Measurements from ENCODE around the gene ARL15.
A peak's percentile ranks its signal among the peaks of the same experiment; 100 is the strongest.
"Not testable (repeated sequence)": the region's sequence is repeated elsewhere in the genome, so short reads cannot be mapped to it uniquely, and the experiment has no call there.

Gene ARL15

GRCh38 chr5:54310433-54311175 is at the start of gene ARL15:
ARL15 (minus strand) TSS chr5:54310573.
- DNase-seq: peak; percentile 97

DNA sequence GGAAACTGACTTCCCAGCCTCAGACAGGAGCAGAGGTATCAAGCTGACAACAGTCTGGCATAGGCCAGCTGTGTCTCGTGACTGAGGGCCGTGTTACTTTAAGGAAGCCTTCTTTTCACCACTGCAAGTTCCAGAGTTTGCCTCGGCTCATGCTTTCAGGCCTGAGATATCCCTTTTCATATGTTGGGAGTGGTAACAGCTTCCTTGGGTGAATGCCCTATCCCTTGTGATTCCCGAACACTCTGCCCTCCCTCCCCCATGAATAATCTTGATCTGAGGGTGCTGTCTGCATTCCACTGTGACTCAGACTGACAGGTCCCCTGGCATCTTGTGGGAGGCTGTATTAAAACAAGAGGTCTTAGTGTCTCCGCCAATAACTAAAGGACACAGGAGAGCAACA is 49.7 kb upstream of the ARL15 start:
- no peak for DNase-seq

DNA sequence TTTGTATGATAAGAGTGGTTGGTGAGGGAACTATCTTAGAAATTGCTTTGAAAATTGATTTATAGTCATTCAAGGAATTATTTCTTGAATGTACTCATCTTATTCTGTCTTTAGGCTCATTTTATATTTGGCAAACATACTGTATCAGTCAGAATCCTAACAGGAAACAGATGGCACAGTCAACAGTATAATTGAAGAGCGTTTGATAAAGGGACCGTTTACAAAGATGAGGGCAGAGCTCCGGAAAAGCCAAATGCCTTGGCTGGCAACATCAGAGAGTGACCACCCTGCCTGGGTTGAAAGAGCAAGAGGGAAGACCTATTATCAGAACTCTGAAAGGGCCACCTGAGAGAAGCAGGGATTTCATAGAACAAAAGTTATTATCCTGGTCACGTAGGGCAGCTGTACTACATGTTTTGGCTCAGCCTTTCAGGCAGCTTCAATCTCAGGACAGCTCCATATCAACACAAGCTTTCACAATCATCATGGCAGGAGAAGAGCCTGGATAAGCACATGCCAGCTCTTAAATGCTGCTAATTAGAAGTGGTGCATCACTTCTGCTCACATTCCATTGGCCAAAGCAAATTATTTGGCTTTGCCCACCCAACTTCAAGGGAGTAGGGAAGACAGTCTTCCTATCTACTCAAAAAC is 47.2 kb upstream of the ARL15 start:
- no peak for DNase-seq

- not testable (repeated sequence) for DNase-seq
Measured at GRCh38 chr5:54353933-54354564, 43.7 kb upstream of the ARL15 start.

- DNase-seq: not testable (repeated sequence)
Measured at GRCh38 chr5:54352580-54352979, 42.2 kb upstream of the ARL15 start.

DNA sequence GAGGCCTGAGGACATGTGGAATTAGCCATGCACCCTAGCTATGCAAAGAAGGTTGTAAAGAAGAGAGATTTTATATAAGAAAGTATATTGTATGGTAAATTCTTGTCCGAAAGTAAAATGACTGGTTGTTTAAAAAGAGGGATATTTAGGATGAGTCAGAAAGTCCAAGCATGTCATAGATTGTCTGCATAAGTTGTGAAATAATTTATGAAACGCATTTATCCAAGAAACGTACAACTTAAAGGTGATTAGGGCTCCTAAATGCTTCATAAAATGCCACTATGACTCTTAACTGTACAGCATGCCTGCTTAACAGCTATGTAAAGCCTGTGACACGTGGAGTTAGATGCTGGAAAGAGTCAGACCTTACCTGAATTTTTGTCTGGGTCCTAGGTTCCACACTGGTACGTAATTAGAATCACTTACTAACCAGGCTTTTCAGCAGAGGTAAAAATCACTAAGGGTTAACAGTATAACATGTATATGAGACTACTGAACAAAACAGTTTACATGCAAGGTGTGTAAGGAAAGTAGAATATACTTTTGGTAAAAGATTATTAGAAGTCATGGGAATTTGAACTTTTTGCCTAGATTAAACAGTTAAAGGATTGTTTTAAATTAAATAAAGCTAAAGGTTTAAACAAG is 37.0 kb upstream of the ARL15 start:
- no peak for DNase-seq

GRCh38 chr5:54344653-54345052 is 34.3 kb upstream of the ARL15 start:
- no peak for DNase-seq

DNA sequence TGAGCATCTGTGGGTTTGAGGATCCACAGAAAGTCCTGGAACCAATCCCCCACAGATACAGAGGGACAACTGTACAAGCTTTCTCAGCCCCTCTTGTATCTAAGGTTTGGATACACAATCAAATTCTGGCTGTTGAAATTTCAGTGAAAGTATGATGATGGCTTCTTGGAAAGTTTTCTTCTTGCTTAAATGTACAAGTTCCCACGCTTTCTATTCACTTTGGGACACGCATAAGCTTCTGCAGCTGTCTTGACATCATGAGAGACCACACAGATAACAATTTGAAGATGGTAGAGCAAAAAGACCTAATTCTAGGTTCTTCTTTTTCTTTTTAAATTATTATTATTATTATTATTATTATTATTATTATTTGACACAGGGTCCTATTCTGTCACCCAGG is 31.6 kb upstream of the ARL15 start:
- DNase-seq: no peak

- no peak for DNase-seq
Measured at GRCh38 chr5:54337523-54337922, 27.1 kb upstream of the ARL15 start.

GRCh38 chr5:54332720-54333119 is 22.3 kb upstream of the ARL15 start:
- DNase-seq: no peak

- no peak for DNase-seq
Measured at GRCh38 chr5:54329731-54330709, 19.6 kb upstream of the ARL15 start.

DNA sequence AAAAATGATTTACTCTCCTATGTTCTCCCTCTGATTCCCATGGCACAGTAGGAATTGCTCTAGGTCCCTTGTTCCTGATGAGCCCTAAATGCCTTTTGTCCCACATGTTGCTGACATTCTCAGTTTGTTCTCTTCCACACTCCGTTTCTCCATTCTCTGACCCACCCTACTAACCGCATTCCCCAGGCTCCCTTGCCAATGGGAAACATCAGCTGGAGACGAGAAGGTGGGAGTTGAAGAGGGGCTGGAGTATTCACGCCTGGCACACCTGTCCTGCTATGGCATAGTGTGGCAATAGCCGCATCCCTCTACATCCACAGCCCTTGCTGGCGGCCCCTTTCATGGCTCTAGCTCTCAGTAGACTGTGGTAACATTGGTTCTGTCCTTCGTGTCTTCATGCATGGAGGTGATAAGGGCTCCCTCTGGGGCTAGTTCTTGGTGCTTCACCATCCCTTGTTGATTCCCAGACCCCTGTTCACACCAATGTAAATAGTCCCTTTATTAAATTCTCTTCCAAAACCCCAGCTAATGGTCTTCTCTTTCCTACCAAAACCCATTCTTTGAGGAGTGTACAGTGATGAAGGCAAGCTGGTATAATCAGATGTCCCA is 16.4 kb upstream of the ARL15 start:
- no peak for DNase-seq

DNA sequence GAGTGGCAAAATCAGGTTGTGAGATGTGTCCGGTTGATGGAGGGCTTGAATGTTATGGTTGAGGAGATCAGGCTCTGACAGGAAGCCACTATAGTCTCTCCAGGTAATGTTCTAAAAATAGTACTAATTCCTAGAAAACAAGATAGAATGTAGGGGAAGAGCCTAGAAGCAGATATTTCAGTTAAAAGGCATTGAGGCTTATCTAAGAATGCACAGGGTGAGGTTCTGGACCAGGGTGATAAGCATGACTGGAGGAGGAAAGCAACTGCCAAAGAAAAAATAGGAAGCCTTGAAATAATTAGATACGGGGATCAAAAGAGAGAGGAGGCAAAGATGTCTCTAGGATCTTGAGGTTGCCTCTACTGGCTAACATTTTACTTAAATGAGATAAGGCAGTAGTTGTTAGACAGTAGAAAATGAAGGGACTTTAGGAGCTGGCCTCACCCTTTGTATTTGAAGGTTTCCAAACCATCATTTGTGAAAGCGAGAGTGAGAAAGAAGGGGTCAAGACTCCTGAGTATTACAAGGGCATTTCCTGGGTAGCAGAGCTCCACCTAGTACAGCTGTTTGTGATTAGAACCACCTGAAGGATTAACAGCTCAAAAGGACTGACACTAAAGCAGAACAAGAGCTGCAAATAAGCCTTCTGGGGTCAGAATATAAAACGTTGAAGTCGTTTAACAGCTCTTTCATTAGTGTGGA is 15.4 kb upstream of the ARL15 start:
- no peak for DNase-seq

DNA sequence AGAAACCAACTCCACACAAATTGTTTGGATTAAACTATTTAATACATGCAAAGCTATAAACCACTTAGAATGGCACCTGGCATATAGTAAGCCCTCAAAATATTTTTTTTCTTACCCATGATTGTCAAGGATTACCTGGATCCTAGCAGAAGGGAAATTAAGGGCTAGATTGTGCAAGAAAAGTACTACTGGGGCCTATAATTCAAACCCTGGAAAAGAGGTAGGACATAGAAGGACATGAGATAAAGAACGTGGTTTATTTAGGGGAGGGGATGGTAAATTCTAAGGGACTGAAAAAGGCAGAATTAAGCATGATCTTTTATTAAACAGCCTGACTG is 14.9 kb upstream of the ARL15 start:
- DNase-seq: no peak

GRCh38 chr5:54324651-54325271 is 14.4 kb upstream of the ARL15 start:
- no peak for DNase-seq

DNA sequence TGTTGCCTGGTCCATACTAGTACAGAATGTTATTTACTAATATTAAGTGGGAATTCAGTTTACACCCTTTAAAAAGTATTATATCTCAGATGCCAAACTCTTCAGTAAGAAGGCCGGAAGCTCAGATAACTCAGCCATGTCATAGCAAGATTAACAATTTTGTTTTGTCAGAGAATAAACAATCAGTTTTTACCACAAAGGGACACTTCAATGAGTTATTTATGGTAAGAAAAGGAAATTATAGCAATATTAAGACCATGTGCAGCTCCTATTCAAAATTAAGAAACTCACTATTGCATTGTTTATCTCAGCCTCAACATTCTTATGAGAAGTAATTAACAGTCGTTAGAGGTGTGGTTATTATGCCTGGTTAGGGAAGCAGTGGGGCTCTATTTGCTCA is 13.1 kb upstream of the ARL15 start:
- no peak for DNase-seq

DNA sequence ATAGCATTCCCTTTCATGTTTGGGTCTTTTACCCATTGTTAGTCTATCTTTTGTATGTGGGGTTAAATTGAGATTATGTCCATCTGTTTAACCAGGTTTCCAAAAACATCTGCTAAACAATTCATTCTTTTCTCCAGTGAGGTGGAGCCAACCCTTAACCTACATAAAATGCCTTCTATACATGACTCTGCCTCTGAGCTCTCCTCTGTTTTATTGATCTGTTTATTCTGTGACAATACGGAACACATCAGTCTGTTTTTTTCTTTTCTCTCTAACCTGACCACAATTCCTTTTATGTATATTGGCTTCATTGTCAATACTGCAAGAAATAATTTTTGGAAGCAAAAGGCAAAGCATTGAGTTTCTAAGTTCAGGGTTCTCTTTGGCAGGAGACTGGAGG is 9.9 kb upstream of the ARL15 start:
- no peak for DNase-seq

DNA sequence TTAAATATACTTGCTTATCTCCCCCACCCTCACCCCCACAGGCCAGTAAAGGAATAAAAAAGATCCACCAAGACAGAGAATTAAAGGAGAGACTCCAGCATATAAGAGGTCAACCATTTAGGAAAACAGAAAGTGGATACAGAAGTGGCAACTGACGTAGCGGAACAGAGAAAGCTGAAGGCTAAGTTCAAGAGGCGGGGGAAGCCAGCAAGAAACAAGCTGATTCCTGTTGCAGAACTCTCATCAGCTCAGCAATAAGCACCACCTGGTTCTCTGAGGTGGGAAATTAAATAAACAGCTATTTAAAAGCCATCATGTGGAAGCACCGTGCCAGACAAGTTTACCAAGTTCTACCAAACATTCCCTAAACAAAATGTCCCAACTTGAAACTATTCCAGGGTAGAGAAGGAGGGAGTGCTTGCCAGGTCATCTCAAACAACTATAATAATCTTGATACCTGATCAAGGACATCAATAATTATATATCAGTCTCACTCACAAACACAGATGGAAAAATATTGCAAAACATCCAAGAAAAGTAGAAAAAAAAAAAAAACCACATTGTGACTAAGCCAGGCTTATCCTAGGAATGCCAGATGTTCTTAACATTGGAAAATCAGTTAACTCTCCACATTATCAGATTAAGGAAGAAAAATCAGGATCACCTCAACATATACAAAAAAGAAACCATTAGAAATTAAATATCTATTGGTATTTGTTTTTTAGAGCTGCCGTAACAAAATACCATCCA is 7.3 kb upstream of the ARL15 start:
- no peak for DNase-seq

DNA sequence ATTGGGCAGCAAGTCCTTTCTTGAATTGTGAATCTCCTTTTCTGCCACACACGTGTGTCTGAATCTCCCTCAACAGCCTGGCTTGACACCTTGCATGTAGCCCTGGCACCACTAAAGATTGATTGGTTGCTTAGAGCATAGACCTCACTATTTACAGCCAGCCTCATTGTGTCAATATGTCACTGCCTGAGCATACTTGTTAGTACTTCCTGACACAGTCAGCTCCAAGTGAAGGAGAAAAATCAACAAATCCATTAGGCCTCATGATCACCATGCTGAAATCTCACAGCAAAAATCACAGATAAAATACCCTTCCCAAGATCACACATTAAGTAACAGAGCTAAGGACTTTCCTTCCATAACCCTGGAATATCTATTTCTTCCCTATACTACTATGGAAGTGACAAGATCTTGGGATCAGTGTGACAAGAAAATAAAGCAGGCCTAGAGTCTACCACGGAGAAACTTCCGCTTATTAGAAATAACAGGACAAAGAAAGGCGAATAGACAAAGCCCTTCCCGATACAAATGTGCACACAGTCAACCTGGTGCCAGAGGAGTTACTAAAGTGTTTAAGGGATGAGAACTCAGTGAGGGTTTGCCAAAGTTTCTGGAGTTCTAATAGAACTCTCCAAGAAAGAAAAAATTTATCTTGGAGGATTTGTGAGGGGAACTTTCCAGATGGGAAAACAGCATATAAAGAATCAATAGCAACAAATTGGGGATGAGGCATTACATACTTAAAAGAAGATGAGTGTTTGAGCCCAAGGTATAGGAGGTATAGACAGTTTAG is 5.6 kb upstream of the ARL15 start:
- no peak for DNase-seq
